Liver (tissue), 3 donors: ENCODE results near the gene AIP.

Experiments
- FOXA1 ChIP-seq: IDR thresholded peaks from 2 replicates; pipeline ENCODE4 v1.6.1; 2016; ENCODE audit warnings: antibody characterized with exemption
- GABPA ChIP-seq, 2 donors: IDR thresholded peaks in 1 of 2; conservative IDR thresholded peaks in 1 of 2; 2 replicates each; pipeline ENCODE4 v1.6.1; 2016; ENCODE audit warnings: antibody characterized with exemption in 2 of 2, mild to moderate bottlenecking in 1 of 2, moderate library complexity in 1 of 2
- JUND ChIP-seq, 2 donors: IDR thresholded peaks; 2 replicates each; pipeline ENCODE4 v1.6.1; 2016; ENCODE audit warnings: antibody characterized with exemption in 2 of 2
- NR2F2 ChIP-seq: IDR thresholded peaks from 2 replicates; pipeline ENCODE4 v1.6.1; 2016; ENCODE audit warnings: antibody characterized with exemption
- SP1 ChIP-seq: IDR thresholded peaks from 2 replicates; pipeline ENCODE4 v1.6.1; 2018; ENCODE audit warnings: antibody characterized with exemption, mild to moderate bottlenecking
- TAF1 ChIP-seq: conservative IDR thresholded peaks from 2 replicates; pipeline ENCODE4 v1.6.1; 2016; ENCODE audit warnings: antibody characterized with exemption, mild to moderate bottlenecking
- TF ChIP-seq, protein P1 (sequence below): fragments of 150-350 bp; IDR thresholded peaks from 2 replicates; pipeline ENCODE4 v1.5.1; 2017; ENCODE audit warnings: improper control_type of control experiment, low read depth, low read length; ENCODE audit not compliant: missing input control
- TF ChIP-seq, protein P2 (sequence below): IDR thresholded peaks from 2 replicates; pipeline ENCODE4 v1.6.1; 2016; ENCODE audit warnings: antibody characterized with exemption, mild to moderate bottlenecking
- TF ChIP-seq, protein P3 (sequence below): IDR thresholded peaks from 2 replicates; pipeline ENCODE4 v1.6.1; 2016; ENCODE audit warnings: antibody characterized with exemption
- donor health status: healthy.
- donor health status: healthy.

DNA sequence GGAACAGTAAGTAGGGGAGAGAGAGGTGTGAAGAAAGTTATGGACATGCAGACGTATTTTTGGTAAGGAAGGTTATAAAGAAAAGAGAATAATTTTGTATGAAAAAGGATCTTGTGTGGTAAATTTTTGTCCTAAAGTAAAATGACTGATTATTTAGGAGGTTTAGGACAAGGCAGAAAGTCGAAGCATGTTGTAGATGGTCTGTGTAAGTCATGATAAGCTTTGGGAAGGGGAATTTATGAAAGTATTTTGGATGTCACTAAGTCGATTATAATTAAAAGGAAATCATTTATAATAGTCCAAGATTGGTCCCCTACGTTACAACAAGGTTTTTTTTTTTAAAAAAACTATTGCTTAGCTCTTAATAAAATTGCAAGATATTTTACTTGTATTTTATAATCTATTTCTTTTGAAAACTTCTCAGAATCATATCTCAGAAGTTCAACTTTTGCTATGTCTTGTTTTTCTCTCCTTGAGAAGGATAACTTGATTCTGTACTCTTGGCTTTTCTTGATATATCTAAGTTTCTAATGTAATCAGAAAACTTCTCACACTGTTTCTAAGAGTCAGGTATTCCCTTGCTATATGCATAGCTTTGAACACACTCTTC lies 51.3 kb downstream of the AIP start:
- TF ChIP-seq, protein P1, sequence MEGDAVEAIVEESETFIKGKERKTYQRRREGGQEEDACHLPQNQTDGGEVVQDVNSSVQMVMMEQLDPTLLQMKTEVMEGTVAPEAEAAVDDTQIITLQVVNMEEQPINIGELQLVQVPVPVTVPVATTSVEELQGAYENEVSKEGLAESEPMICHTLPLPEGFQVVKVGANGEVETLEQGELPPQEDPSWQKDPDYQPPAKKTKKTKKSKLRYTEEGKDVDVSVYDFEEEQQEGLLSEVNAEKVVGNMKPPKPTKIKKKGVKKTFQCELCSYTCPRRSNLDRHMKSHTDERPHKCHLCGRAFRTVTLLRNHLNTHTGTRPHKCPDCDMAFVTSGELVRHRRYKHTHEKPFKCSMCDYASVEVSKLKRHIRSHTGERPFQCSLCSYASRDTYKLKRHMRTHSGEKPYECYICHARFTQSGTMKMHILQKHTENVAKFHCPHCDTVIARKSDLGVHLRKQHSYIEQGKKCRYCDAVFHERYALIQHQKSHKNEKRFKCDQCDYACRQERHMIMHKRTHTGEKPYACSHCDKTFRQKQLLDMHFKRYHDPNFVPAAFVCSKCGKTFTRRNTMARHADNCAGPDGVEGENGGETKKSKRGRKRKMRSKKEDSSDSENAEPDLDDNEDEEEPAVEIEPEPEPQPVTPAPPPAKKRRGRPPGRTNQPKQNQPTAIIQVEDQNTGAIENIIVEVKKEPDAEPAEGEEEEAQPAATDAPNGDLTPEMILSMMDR, result no peak
- TF ChIP-seq GABPA (IDR thresholded peaks at IDR 0.05 in 1 of 2, conservative IDR thresholded peaks at IDR 0.05 in 1 of 2) (no peak), NR2F2 (no peak), SP1 (no peak), JUND (IDR thresholded peaks at IDR 0.05) (no peak), FOXA1 (no peak), TAF1 (no peak)
- TF ChIP-seq, protein P2, sequence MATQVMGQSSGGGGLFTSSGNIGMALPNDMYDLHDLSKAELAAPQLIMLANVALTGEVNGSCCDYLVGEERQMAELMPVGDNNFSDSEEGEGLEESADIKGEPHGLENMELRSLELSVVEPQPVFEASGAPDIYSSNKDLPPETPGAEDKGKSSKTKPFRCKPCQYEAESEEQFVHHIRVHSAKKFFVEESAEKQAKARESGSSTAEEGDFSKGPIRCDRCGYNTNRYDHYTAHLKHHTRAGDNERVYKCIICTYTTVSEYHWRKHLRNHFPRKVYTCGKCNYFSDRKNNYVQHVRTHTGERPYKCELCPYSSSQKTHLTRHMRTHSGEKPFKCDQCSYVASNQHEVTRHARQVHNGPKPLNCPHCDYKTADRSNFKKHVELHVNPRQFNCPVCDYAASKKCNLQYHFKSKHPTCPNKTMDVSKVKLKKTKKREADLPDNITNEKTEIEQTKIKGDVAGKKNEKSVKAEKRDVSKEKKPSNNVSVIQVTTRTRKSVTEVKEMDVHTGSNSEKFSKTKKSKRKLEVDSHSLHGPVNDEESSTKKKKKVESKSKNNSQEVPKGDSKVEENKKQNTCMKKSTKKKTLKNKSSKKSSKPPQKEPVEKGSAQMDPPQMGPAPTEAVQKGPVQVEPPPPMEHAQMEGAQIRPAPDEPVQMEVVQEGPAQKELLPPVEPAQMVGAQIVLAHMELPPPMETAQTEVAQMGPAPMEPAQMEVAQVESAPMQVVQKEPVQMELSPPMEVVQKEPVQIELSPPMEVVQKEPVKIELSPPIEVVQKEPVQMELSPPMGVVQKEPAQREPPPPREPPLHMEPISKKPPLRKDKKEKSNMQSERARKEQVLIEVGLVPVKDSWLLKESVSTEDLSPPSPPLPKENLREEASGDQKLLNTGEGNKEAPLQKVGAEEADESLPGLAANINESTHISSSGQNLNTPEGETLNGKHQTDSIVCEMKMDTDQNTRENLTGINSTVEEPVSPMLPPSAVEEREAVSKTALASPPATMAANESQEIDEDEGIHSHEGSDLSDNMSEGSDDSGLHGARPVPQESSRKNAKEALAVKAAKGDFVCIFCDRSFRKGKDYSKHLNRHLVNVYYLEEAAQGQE, result no peak
- TF ChIP-seq, protein P3, sequence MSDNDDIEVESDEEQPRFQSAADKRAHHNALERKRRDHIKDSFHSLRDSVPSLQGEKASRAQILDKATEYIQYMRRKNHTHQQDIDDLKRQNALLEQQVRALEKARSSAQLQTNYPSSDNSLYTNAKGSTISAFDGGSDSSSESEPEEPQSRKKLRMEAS, result no peak
